Subcutaneous adipose tissue (tissue), 4 donors: Measurements from ENCODE around the gene ANKS1A. TPM values are rescaled to one million over a fixed set of nuclear protein-coding genes. Genes with fewer than 3 reads are reported as not detected.

ENCODE experiments used
- total RNA-seq, 4 donors: library from RNA; depleted of rRNA; stranded (reverse); fragments of >200 nt; gene quantifications; one replicate each; pipeline ENCODE4 v1.1.0, GENCODE V29; 2016
- TF ChIP-seq, protein P1 (sequence below): fragments of 450-650 bp; IDR thresholded peaks from one replicate; pipeline ENCODE4 v1.5.1; 2016; ENCODE audit warnings: low read depth, mild to moderate bottlenecking, control low read depth, antibody characterized with exemption, moderate library complexity

The ANKS1A gene
- total RNA-seq, 4 donors from 2014 or later: 11.6 to 31.3 (median 19.2) TPM

DNA sequence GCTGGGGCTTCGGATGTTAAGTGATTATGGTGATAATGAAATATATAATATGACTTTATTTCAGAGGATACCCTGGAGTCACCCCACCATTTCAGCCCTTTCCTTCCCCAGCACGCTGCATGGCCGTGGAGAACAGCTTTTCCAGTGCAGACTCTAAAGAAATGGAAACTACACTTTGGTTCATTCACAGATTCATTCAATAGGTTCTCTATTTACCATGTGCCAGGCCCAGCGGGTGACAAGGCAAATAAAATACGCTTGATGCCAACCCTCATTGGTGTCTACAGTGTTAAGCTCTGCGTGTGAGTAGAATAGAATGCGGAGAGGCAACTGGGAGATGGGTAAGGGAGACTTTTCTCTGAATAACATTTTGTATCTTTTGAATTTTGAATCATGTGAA, 162.3 kb downstream of the ANKS1A start:
- TF ChIP-seq, protein P1, sequence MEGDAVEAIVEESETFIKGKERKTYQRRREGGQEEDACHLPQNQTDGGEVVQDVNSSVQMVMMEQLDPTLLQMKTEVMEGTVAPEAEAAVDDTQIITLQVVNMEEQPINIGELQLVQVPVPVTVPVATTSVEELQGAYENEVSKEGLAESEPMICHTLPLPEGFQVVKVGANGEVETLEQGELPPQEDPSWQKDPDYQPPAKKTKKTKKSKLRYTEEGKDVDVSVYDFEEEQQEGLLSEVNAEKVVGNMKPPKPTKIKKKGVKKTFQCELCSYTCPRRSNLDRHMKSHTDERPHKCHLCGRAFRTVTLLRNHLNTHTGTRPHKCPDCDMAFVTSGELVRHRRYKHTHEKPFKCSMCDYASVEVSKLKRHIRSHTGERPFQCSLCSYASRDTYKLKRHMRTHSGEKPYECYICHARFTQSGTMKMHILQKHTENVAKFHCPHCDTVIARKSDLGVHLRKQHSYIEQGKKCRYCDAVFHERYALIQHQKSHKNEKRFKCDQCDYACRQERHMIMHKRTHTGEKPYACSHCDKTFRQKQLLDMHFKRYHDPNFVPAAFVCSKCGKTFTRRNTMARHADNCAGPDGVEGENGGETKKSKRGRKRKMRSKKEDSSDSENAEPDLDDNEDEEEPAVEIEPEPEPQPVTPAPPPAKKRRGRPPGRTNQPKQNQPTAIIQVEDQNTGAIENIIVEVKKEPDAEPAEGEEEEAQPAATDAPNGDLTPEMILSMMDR: no peak

DNA sequence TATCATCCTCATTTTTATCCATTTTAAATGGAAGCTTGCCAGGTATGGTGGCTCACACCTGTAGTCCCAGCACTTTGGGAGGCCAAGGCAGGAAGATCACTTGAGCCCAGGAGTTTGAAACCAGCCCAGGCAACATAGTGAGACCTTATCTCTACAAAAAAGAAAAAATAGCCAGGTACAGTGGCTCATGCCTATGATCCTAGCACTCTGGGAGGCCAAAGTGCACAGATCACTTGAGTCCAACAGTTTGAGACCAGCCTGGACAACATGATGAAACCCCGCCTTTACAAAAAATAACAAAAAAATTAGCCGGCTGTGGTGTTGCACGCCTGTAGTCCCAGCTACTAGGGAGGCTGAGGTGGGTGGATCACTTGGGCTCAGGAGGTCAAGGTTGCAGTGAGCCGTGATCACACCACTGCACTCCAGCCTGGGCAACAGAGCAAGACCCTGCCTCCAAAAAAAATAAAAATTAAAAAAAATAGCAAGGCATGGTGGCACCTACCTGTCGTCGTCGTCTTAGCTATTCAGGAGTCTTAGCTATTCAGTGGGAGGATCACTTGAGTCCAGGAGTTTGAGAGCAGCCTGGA, 163.0 kb downstream of the ANKS1A start:
- TF ChIP-seq, protein P1: no peak

DNA sequence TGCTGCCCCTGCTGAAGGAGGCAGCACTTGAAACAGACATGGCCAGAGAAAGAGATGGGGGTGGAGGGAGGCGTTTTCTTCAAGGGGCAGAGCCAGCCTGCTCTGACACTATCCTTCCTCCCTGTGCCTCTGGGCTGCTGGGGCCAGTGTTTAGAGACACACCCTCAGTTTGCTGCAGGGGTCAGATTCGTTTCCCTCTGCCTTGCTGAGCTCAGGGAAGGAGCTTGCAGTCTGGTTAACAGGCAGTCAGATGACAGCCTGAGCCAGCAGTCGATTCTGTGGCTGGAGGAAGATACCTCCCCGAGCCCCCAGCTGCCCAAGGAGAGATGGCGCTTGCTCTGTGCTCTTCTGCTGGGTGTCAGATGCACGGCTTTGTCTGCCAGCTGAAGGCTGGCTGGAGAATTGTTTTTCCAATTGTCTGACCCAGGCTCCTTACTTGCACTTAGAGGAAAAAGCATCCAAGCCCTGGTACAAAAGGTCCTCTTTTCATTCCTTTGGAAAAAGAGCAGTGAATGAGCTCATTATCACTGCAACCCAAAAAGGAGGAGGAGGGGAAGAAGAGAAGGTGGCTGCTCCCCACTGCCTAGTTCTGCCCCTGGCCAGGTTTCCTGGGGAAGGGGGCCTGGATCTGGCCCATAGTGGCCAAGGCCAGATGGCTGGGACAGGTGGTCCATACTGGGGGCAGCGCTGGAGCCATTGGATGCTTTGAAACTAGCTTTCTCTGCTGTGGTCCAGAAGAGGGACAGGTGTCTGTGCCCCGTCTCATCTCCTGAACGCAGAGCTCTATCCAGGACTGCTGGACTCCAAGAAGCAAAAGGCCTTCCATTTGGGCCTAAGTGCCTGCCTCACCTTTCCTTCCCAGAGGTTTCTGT, 163.9 kb downstream of the ANKS1A start:
- TF ChIP-seq, protein P1: no peak

DNA sequence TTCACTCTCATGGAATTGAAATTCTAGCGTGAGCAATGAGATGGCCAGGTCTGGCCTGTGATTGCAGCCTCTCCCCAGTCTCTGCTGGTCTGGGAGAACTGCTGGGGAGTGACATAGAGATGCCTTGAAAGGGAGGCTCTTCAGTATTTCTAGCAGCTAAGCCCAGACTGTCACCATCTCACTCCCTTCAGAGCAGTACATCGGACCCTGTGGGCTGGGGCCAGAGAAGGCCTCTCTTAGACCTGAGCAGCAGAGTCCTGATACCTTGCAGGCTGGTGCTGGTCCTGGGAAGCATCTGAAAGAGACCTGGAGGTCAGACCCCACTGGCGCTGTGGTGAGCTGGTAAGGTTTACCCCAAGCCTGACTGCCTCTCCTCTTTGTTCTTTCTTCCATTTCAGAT, 164.6 kb downstream of the ANKS1A start:
- TF ChIP-seq, protein P1: no peak

DNA sequence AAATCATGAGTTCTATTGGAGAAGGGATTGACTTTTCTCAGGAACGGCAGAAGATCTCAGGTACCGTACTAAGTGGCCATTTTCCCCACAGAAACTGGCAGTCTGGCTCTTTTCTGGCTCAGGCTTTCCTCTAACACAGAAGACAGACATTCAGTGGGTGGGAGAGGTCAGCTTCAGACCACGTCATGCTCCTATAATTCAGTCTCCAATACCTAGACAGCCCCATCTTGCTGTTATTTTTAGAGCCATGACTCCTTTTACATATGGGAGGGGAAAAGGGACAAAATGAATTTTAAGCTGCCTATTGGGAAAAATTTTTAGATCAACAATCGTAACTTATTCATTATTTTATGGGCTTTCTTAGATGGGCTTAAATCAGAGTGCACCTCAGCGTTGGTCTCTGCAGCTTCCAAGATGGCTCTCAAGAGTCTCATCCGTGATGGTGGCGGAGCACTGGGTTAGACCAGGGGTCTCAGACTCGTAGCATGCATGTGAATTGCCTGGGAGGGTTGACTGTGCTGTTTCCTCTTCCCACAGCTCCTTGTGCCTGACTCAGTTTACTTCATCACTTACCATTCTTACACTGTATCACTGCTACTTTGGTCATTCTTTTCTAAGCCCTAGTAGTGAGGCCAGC, 165.2 kb downstream of the ANKS1A start:
- TF ChIP-seq, protein P1: no peak

DNA sequence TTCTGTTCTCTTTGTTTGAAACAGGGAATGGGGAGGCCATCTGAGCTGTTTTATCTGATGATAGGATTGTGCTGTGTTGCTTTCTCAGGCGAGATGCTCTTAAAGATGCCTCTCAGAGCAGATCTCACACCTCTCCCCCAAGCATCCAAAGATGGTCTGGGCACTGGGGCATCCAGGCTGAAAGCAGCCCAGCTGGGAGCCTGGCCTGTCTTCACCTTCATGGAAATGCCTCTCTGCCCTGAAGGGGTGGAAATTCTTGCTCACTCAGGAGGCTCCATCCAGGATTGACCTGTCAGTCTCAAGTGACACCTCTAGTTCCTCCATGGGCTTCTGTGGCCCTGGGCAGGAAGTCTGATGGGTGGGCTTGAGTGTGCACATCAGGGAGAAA, 165.7 kb downstream of the ANKS1A start:
- TF ChIP-seq, protein P1: no peak

DNA sequence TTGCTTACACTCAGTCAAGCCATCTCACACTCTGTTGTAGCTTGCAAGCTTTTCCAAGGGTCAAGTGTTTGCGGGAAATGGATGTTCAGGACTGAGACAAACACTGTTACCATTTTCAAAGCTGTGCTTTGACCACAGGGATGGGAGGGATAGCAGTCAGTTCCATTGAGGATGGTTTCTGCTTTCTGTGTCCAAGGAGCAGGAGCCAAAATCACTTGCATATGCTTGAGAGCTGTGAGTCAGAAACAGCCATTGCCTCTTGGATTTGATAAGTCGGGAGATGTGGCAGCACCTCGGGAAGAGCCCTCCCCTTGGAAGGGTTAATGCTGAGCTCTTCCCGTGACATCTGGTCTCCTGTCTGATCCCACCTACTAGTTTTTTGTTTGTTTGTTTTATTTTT, 166.8 kb downstream of the ANKS1A start:
- TF ChIP-seq, protein P1: no peak
